Stomach (tissue), 9 donors: Measurements from ENCODE around the gene RAB3GAP1. TPM values are rescaled to one million over a fixed set of nuclear protein-coding genes. Genes with fewer than 3 reads are reported as not detected.

Experiments used
- DNase-seq, 2 donors: peaks; one replicate each; pipeline versions ENCODE4 v3.0.0 to v3.0.0-alpha.2; 2013 to 2019
- H3K27ac ChIP-seq, 5 donors: fragments of 200-600 bp in 4 of 5; sonication (generic) in 4 of 5; one replicate each; pipeline ENCODE4 v1.5.1; 2013 to 2019; ENCODE audit warnings: mild to moderate bottlenecking in 1 of 5, moderate library complexity in 1 of 5
- H3K27me3 ChIP-seq, 3 donors: fragments of 200-600 bp; sonication (generic); one replicate each; pipeline ENCODE4 v1.5.1; 2017 to 2019; ENCODE audit warnings: mixed run types in 1 of 3
- H3K36me3 ChIP-seq, 4 donors: fragments of 200-600 bp; sonication (generic); 1 replicate in 3 of 4; 2 replicates in 1 of 4; pipeline ENCODE4 v1.5.1; 2016 to 2019
- H3K4me1 ChIP-seq, 4 donors: fragments of 200-600 bp; sonication (generic); one replicate each; pipeline ENCODE4 v1.5.1; 2016 to 2019
- H3K4me3 ChIP-seq, 4 donors: fragments of 200-600 bp; sonication (generic) in 3 of 4; one replicate each; pipeline ENCODE4 v1.5.1; 2016 to 2019; ENCODE audit warnings: mild to moderate bottlenecking in 1 of 4
- H3K9me3 ChIP-seq, 4 donors: fragments of 200-600 bp; sonication (generic); one replicate each; pipeline ENCODE4 v1.5.1; 2016 to 2019
- EP300 ChIP-seq: sonication (generic); formaldehyde crosslinking; IDR thresholded peaks from one replicate; pipeline ENCODE4 v1.6.1; 2017; ENCODE audit warnings: antibody characterized with exemption
- POLR2A ChIP-seq, 4 donors: fragments of 450-650 bp; IDR thresholded peaks; one replicate each; pipeline ENCODE4 v1.6.1; 2016; ENCODE audit warnings: antibody characterized with exemption in 4 of 4, control low read depth in 2 of 4, mild to moderate bottlenecking in 1 of 4, moderate library complexity in 1 of 4
- POLR2AphosphoS5 ChIP-seq, 3 donors: sonication (generic); formaldehyde crosslinking; IDR thresholded peaks; one replicate each; pipeline ENCODE4 v1.6.1; 2016; ENCODE audit warnings: antibody characterized with exemption in 3 of 3
- WGBS, 5 donors: extraction: QIAGEN DNeasy Blood & Tissue Kit in 3 of 5; methylation state at CpG; one replicate each; pipeline versions ENCODE4 v1.1.5 to v1.1.7; 2013 to 2018; 5-methylcytosine and 5-hydroxymethylcytosine counted together
- intact Hi-C: fragments of 100-400 bp; cut with DNase I; formaldehyde crosslinking; loops from one replicate; pipeline ENCODE4 v1.15.1; 2023; ENCODE audit warnings: low total_unique reads
- polyA plus RNA-seq, 3 donors: library from polyadenylated mRNA; stranded (reverse); fragments of 200-250 nt; gene quantifications; one replicate each; pipeline ENCODE4 v1.2.3, GENCODE V29; 2013
- total RNA-seq, 5 donors: library from RNA; depleted of rRNA; stranded (reverse); fragments of >200 nt; gene quantifications; one replicate each; pipeline versions ENCODE4 v1.1.0 to v1.2.3, GENCODE V29; 2014 to 2016
- TF ChIP-seq, protein P1 (sequence below), 7 experiments: fragments of 450-650 bp in 4 of 7; fragments of 200-600 bp in 3 of 7; sonication (generic) in 3 of 7; IDR thresholded peaks; one replicate each; pipeline ENCODE4 v1.5.1; 2016 to 2019; ENCODE audit warnings: antibody characterized with exemption in 7 of 7, control low read depth in 2 of 7, mild to moderate bottlenecking in 1 of 7
- donor health status: healthy with polysubstance abuse.
- donor health status: Bipolar disorder and iron deficiency.
- donor health status: healthy.

RAB3GAP1 gene
- total and polyA plus RNA-seq, 8 donors = 14.2 to 556 (median 32.1) TPM

DNA sequence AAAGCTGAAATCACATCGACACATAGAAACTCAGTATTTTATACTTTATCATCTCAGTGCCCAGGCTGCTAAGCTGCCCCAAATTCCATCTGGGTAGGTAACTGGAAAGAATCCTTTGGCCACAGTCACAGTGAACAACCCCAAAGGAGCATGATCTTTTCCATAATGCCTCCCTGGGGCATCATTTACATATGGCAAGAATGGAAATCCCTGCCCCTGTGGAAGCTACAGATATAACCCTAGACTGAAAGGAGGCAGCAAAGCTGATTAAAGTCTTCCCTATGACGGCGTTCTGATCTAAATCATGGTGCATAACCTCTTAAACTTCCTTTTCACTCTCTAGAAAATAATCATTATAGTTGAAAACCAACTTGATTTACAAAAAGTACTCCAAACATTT lies 46.3 kb upstream of the RAB3GAP1 start:
- DNase-seq = no peak
- TF ChIP-seq EP300 (no peak), POLR2A (IDR thresholded peaks at IDR 0.05) (no peak), POLR2AphosphoS5 (IDR thresholded peaks at IDR 0.05) (no peak)
- TF ChIP-seq, protein P1, sequence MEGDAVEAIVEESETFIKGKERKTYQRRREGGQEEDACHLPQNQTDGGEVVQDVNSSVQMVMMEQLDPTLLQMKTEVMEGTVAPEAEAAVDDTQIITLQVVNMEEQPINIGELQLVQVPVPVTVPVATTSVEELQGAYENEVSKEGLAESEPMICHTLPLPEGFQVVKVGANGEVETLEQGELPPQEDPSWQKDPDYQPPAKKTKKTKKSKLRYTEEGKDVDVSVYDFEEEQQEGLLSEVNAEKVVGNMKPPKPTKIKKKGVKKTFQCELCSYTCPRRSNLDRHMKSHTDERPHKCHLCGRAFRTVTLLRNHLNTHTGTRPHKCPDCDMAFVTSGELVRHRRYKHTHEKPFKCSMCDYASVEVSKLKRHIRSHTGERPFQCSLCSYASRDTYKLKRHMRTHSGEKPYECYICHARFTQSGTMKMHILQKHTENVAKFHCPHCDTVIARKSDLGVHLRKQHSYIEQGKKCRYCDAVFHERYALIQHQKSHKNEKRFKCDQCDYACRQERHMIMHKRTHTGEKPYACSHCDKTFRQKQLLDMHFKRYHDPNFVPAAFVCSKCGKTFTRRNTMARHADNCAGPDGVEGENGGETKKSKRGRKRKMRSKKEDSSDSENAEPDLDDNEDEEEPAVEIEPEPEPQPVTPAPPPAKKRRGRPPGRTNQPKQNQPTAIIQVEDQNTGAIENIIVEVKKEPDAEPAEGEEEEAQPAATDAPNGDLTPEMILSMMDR (IDR thresholded peaks at IDR 0.05) = no peak
- intact Hi-C loops = loop anchor here (10.0 kb wide), 1 partner anchor 709 kb away; no protein-coding TSS in a partner anchor
- H3K27me3 ChIP-seq = peaks cover 0 to 11% (median 0%) of the 10 kb centered on the region in 3 donors
- no peaks in the 10 kb centered on the region for H3K36me3 ChIP-seq
- H3K9me3 ChIP-seq = no peaks in the 10 kb centered on the region
- H3K4me3 ChIP-seq = no peak overlapping the region
- WGBS, 5 donors = 61 to 70% (median 67%) methylated on average over 3 of the region's 3 CpGs
- no peak overlapping the region for H3K27ac ChIP-seq
- H3K4me1 ChIP-seq = peaks cover 0 to 11% (median 5%) of the 10 kb centered on the region in 4 donors

DNA sequence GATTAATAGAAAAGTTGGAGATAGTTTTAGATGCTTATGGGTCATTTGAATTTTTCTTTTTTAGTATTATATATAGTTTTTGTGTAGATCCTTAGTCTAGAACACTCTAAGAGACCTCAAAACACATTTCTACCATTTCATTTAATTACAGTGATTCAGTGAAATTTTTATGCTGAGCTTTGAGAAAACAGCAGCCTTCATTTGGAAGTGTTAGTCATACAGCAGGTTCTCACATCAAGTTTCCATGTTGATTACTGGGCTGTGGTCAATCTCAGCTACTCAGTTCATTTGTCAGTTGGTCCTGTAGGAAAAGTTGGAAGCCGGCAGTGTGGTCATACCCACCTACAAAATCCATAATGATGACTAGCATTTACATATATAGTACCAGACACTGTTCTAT lies 42.8 kb upstream of the RAB3GAP1 start:
- no peaks in the 10 kb centered on the region for H3K9me3 ChIP-seq
- peaks cover 0 to 5% (median 2%) of the 10 kb centered on the region in 4 donors for H3K4me1 ChIP-seq
- intact Hi-C loops = loop anchor here (10.0 kb wide), 1 partner anchor 705 kb away; no protein-coding TSS in a partner anchor
- H3K27me3 ChIP-seq = peaks cover 0 to 10% (median 0%) of the 10 kb centered on the region in 3 donors
- no peak for TF ChIP-seq POLR2AphosphoS5 (IDR thresholded peaks at IDR 0.05)
- TF ChIP-seq POLR2A (IDR thresholded peaks at IDR 0.05) = no peak
- TF ChIP-seq EP300 = no peak
- TF ChIP-seq, protein P1 (IDR thresholded peaks at IDR 0.05) = no peak
- WGBS, 5 donors = 87 to 100% (median 94%) methylated on average over 1 of the region's 1 CpG
- H3K36me3 ChIP-seq = no peaks in the 10 kb centered on the region
- DNase-seq = no peak
- H3K27ac ChIP-seq = no peak overlapping the region
- H3K4me3 ChIP-seq = no peak overlapping the region

DNA sequence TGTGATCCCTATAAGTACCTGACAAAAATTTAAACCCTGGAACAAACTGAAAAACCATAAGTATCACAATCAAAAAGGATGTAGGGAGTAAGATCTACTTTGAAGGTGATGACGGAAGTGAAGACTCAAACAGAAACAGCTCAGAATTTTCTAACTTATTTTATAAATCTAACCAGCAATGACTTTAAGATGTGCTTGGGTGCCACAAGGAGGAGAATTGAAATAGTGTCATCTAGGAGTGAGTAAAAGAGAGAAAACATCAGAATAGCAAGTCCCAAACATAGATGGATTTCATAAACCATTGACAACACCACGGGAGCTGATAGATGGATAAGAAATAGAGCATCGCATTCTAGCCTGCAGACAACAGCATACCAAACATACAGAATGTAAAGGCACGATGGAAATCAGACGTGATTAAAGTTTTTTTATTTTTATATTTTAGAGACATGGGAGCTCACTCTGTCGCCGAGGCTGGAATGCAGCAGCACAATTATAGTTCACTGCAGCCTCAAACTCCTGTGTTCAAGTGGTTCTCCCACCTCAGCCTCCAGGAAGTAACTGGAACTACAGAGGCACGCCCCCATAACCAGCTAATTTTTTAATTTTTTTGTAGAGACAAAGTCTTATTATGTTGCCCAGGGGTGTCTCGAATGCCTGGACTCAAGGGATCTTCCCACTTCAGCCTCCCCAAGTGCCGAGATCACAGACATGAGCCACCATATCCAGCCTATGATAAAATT lies 41.7 kb upstream of the RAB3GAP1 start:
- Histone ChIP-seq H3K4me3 (no peak overlapping the region), H3K4me1 (no peaks in the 10 kb centered on the region), H3K36me3 (no peaks in the 10 kb centered on the region), H3K27me3 (peaks cover 0 to 3% (median 0%) of the 10 kb centered on the region in 3 donors), H3K27ac (no peak overlapping the region), H3K9me3 (no peaks in the 10 kb centered on the region)
- TF ChIP-seq, protein P1 (IDR thresholded peaks at IDR 0.05) = no peak
- TF ChIP-seq EP300 (no peak), POLR2AphosphoS5 (IDR thresholded peaks at IDR 0.05) (no peak), POLR2A (IDR thresholded peaks at IDR 0.05) (no peak)
- 78 to 89% (median 85%) methylated on average over 10 of the region's 10 CpGs for WGBS, 5 donors
- intact Hi-C loops = no loop called here
- DNase-seq = no peak

DNA sequence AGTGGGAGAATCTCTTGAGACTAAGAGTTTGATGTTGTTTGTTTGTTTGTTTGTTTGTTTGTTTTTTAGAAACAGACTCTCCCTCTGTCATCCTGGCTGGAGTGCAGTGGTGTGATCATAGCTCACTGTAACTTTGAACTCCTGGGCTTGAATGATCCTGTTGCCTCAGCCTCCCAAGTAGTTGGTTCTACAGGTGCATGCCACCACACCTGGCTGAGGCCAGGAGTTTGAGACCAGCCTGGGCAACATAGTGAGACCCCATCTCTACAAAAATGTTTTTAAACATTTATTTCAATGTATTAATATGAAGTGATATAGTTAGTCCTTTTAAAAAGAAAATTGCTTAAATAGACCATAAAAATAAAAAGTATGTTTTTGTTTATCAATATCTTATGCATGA lies 40.5 kb upstream of the RAB3GAP1 start:
- no peak for DNase-seq
- Histone ChIP-seq H3K36me3 (no peaks in the 10 kb centered on the region), H3K4me3 (no peak overlapping the region), H3K9me3 (no peaks in the 10 kb centered on the region), H3K27ac (no peak overlapping the region), H3K4me1 (no peaks in the 10 kb centered on the region), H3K27me3 (no peaks in the 10 kb centered on the region)
- intact Hi-C loops = no loop called here
- TF ChIP-seq POLR2AphosphoS5 (IDR thresholded peaks at IDR 0.05) (no peak), EP300 (no peak), POLR2A (IDR thresholded peaks at IDR 0.05) (no peak)
- TF ChIP-seq, protein P1 (IDR thresholded peaks at IDR 0.05) = no peak
